Occipital lobe (tissue), 2 donors: ENCODE data around the gene ZMYND11. TPM values are rescaled to one million over a fixed set of nuclear protein-coding genes. Genes with fewer than 3 reads are reported as not detected.
"Not testable (repeated sequence)": the region's sequence is repeated elsewhere in the genome, so short reads cannot be mapped to it uniquely, and the experiment has no call there.

Source experiments
- DNase-seq: peaks from one replicate; lab custom pipeline; 2025; lab: John Stamatoyannopoulos, UW
- total RNA-seq: library from RNA; depleted of rRNA; stranded (reverse); fragments of >200 nt; gene quantifications from one replicate; pipeline ENCODE4 v1.2.3, GENCODE V29; 2014

Gene ZMYND11
- total RNA-seq, 1 donor from 2014 or later = 166 TPM

- DNase-seq = no peak
Observed at GRCh38 chr10:132946-133898, 2.0 kb upstream of the ZMYND11 start.

GRCh38 chr10:134247-135131, 766 bp upstream of the ZMYND11 start:
- no peak for DNase-seq

- DNase-seq = peak; percentile 45
Observed at GRCh38 chr10:135601-136464, 578 bp downstream of the ZMYND11 start.

GRCh38 chr10:136465-136762, 1.2 kb downstream of the ZMYND11 start:
- DNase-seq = no peak

GRCh38 chr10:137031-137430, 1.8 kb downstream of the ZMYND11 start:
- no peak for DNase-seq

- DNase-seq = no peak
Observed at GRCh38 chr10:137606-138005, 2.4 kb downstream of the ZMYND11 start.

- DNase-seq = no peak
Observed at GRCh38 chr10:142371-142770, 7.1 kb downstream of the ZMYND11 start.

- no peak for DNase-seq
Observed at GRCh38 chr10:152915-153314, 17.7 kb downstream of the ZMYND11 start.

- no peak for DNase-seq
Observed at GRCh38 chr10:154348-154747, 19.1 kb downstream of the ZMYND11 start.

- DNase-seq = no peak
Observed at GRCh38 chr10:167383-167782, 32.1 kb downstream of the ZMYND11 start.

- no peak for DNase-seq
Observed at GRCh38 chr10:173741-174140, 38.5 kb downstream of the ZMYND11 start.

GRCh38 chr10:176677-177076, 41.4 kb downstream of the ZMYND11 start:
- no peak for DNase-seq

- DNase-seq = no peak
Observed at GRCh38 chr10:178208-178607, 43.0 kb downstream of the ZMYND11 start.

GRCh38 chr10:178723-179122, 43.5 kb downstream of the ZMYND11 start:
- DNase-seq = no peak

GRCh38 chr10:182441-183201, 47.4 kb downstream of the ZMYND11 start:
- DNase-seq = no peak

- no peak for DNase-seq
Observed at GRCh38 chr10:184174-184573, 48.9 kb downstream of the ZMYND11 start.

- no peak for DNase-seq
Observed at GRCh38 chr10:184911-185310, 49.7 kb downstream of the ZMYND11 start.

GRCh38 chr10:185571-185970, 50.3 kb downstream of the ZMYND11 start:
- not testable (repeated sequence) for DNase-seq

GRCh38 chr10:186911-187310, 51.7 kb downstream of the ZMYND11 start:
- DNase-seq = no peak

GRCh38 chr10:188546-188945, 53.3 kb downstream of the ZMYND11 start:
- DNase-seq = no peak

- DNase-seq = no peak
Observed at GRCh38 chr10:190216-190615, 55.0 kb downstream of the ZMYND11 start.
